Fibroblast of skin of abdomen (primary cell): ENCODE measurements around the gene CMTM6.
A peak's percentile ranks its signal among the peaks of the same experiment; 100 is the strongest.
"Not testable (repeated sequence)": the region's sequence is repeated elsewhere in the genome, so short reads cannot be mapped to it uniquely, and the experiment has no call there.

Source experiments
- DNase-seq: peaks from one replicate; pipeline ENCODE4 v3.0.0-alpha.2; 2013

The CMTM6 gene

GRCh38 chr3:32498992-32499391 lies 3.7 kb downstream of the CMTM6 start:
- no peak for DNase-seq

DNA sequence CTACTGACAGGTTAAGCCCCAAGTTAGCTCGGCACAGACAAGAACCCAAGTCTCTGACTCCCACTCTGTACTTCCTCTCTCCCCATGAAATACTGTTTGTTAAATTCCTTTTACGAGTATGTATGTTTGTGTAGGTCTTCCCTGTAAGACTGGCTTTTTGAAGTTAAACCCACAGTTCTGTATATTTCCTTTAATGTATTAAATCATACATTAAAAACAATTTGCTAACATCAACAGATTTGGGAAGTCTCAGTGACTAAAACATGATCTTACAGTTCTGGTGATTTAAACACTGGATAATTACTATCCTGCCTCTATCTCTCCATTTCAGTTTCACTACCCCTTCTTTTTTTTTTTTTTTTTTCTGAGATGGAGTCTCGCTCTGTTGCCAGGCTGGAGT lies 4.4 kb downstream of the CMTM6 start:
- no peak for DNase-seq

- no peak for DNase-seq
Observed at GRCh38 chr3:32495609-32496008, 7.0 kb downstream of the CMTM6 start.

DNA sequence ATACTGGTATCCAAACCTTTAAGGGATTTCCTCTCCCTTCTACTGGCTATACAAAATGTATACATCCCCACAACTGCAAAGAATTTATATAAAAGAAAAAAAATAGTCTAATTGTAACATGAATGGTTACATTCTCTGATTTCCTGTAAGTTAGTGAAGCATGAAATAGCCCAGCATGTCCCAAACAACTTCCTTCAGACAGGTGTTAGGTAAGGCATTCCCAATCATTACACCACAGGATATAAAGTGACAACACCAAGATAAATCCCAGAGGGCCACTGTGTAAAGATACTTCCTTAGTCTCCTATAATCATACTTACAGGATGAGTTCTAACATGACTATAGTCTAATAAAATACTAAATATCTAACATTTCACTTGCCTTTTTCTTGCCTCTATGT lies 7.6 kb downstream of the CMTM6 start:
- no peak for DNase-seq

- no peak for DNase-seq
Observed at GRCh38 chr3:32493437-32494414, 8.9 kb downstream of the CMTM6 start.

GRCh38 chr3:32492684-32493436 lies 9.8 kb downstream of the CMTM6 start:
- peak; percentile 44 for DNase-seq

GRCh38 chr3:32488474-32489008 lies 14.1 kb downstream of the CMTM6 start:
- no peak for DNase-seq

DNA sequence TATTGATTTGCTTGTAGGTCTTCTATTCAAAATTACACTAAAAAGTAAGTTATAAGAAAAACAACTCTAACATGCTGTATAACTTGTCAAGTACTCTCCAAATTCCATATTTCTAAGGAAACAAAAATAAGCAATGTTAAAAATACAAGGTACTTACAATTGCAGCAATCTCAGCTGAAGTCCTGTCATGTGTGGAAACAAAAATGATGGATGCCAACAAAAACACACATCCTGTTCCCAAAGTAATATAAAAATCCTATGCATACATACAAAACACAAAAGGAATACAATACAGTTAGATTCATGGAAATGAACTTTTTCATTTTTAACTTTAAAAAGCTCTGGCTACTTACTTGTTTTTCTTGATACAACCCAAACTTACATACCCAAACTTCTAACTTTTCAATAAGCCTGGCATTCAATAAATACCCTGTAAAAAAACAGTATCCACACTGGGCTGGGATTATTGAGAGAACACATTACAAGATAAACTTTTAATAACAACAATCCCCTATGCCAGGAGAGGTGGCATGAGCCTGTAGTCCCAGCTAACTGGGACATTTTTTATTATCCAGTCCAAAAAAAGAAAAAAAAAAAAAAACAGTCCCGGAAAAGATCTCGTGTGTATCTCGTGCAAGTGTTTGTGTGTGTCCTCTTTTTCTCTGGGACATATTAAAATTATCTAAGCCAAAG lies 14.7 kb downstream of the CMTM6 start:
- no peak for DNase-seq

- DNase-seq = no peak
Observed at GRCh38 chr3:32484436-32484835, 18.2 kb downstream of the CMTM6 start.

DNA sequence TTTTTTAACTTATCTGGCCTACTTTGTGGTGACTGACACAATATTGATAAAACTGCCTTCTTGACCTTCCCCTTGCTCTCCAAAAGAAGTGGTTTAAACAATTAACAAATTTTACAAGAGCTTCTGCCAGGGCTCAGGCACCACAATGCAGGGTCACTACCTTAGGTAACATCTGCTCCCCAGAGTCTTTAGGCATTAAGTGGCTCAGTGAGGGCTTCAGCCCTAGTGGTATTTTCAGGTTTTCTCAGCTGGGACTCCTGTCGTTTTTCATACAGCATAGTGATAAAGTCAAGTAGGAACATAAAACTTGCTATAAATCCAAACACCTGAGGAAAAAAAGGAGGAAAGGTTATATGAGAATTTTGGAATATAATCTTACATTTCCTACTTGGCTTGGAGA lies 18.9 kb downstream of the CMTM6 start:
- DNase-seq = no peak

GRCh38 chr3:32482693-32483092 lies 20.0 kb downstream of the CMTM6 start:
- DNase-seq = no peak

GRCh38 chr3:32481791-32482631 lies 20.6 kb downstream of the CMTM6 start:
- no peak for DNase-seq

DNA sequence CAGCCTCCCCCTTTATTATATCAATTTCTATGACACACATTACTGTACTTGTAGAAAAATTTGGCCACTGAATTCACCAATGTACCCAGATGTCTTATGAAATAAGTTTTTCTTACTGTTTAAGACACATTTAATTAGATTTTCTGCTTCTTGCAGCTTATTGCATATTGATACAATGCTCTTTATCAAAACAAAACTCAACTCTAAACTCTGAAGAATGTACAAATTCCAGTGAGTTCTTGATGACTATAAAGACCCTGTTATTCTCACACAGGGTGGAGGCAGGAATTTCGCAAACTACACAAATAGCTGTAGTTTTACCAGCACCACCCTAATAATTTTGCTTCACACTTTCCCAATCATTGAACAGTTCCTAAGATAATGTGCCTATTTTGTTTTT lies 22.0 kb downstream of the CMTM6 start:
- DNase-seq = no peak

DNA sequence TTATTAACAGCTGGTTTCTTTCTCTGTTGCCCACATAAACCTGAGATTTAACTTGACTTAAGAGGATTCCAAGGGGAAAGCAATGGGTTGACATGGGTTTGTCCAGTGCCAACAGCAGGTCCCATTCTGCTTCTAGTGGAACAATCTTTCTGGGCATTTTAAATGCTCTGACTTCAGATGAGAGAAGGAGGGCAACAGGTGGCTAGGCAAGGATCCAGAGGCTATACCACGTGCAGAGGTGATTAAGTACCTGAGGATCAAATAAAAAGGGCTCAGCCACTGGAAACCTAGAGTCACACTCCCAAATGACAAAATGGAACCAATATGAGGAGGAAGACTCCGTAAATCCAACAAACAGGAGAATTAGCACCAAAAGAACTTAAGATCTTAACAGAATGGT lies 28.5 kb downstream of the CMTM6 start:
- DNase-seq = no peak

- not testable (repeated sequence) for DNase-seq
Observed at GRCh38 chr3:32472151-32472550, 30.5 kb downstream of the CMTM6 start.

DNA sequence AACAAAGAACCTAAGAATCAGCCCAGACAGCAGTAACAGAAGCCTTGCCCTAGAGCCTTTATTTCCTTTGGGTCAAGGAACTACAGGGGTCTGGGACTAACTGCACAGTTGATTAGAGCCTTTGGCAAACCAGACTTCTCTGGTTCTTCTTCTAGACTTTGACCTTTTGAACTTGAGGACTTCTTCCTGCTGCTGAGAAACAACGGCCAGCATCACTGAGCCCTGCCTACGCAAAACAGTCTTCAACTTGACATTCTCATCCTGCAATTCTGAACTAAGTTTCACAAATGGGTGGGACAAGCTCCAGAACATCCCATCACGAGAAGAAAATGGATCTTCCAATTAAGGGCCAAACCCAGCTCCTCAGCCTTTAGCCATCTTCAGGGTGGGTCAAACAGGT lies 31.4 kb downstream of the CMTM6 start:
- no peak for DNase-seq

- DNase-seq = no peak
Observed at GRCh38 chr3:32470362-32470761, 32.3 kb downstream of the CMTM6 start.

DNA sequence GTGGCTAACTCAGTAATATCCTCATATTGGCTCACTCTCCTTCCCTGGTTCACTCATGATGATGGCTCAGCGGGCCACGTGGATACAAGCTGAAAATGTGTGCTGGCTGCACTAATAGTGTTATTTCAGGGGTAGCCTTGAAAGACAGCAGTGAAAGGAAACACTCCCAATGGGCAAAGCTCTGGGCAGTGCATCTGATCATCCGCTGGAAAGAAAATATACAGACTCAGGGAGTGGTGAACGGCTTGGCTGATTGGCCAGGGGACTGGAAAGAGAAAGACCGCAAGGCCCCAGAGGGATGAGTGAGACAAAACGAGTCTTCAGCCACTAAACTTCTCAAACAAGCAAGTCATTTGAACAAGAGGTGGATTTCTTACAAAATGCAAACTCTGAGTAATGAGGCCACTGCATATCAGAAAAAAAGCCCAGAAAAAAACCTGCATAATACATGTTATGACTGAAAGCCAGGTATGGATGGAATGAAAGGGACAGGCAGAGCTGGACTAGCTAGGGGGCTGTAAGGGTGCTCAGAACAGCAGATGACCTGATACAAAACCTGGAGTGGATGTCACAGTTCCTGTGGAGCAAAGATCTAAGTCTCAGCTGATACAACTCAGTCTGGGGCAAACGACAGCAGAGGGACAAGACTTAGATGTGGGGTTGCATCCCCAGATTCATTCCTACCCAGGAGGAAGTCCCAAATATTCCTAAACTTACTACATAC lies 33.3 kb downstream of the CMTM6 start:
- no peak for DNase-seq

DNA sequence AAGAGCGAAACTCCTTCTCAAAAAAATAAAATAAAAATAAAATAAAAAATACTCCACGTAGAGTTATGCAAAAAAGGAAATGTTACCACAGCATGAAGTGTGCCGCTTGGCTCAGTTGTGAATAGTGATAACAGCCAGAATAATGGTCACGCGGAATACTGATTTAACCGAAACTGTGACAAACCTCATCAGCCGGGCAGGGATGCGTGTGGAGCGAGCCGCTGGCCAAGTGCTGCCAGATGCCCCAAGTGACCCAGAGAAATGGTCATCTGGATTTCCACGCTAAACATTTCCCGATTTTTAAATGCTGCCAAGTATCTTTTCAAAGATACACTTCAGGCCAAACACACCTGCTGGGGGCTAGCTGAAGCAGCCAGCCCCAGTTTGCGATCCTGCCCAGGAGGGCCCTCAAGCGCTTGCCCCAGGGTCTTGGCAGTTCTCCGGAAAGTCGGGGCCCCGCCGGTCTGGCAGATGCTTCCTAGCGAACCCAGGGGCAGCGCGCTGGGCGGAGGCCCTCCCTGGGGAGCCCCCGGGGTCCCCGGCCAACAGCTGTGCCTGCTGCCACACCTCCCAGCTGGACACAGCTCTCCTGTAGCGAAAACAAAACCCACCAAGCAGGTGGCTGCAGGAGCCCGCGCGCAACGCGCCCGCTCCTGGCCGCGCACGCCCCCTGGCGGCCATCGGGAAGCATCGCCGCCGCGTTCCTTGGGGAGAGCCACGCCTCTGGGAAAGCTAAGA lies 35.1 kb downstream of the CMTM6 start:
- peak; percentile 44 for DNase-seq

GRCh38 chr3:32466808-32467207 lies 35.8 kb downstream of the CMTM6 start:
- DNase-seq = not testable (repeated sequence)
